ENCODE measurements around the gene C14orf180.

GRCh38 chr14:104550340-104550860 lies 29.2 kb upstream of the C14orf180 start:
- TF ChIP-seq POLR2A (IDR thresholded peaks at IDR 0.05; ENCODE audit: control extremely low read depth in 1 of 2, low read depth in 2 of 2, low read length in 2 of 2) (no peak), POLR2AphosphoS5 (IDR thresholded peaks at IDR 0.05; ENCODE audit: low read depth, low read length) (no peak), EP300 (IDR thresholded peaks at IDR 0.05; ENCODE audit: borderline replicate concordance in 1 of 2, low read depth in 2 of 2, low read length in 2 of 2) (no peak)
- TF ChIP-seq, protein P1, sequence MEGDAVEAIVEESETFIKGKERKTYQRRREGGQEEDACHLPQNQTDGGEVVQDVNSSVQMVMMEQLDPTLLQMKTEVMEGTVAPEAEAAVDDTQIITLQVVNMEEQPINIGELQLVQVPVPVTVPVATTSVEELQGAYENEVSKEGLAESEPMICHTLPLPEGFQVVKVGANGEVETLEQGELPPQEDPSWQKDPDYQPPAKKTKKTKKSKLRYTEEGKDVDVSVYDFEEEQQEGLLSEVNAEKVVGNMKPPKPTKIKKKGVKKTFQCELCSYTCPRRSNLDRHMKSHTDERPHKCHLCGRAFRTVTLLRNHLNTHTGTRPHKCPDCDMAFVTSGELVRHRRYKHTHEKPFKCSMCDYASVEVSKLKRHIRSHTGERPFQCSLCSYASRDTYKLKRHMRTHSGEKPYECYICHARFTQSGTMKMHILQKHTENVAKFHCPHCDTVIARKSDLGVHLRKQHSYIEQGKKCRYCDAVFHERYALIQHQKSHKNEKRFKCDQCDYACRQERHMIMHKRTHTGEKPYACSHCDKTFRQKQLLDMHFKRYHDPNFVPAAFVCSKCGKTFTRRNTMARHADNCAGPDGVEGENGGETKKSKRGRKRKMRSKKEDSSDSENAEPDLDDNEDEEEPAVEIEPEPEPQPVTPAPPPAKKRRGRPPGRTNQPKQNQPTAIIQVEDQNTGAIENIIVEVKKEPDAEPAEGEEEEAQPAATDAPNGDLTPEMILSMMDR (IDR thresholded peaks at IDR 0.05; ENCODE audit: control extremely low read depth in 1 of 3, insufficient read depth in 1 of 3, low read depth in 1 of 3, low read length in 3 of 3), result no peak
